Upper lobe of left lung (tissue), 4 donors: ENCODE measurements around the gene THAP12.

Experiments
- CTCF ChIP-seq, 6 experiments: fragments of 450-650 bp in 4 of 6; fragments of 200-600 bp in 2 of 6; sonication (generic) in 2 of 6; IDR thresholded peaks; one replicate each; pipeline ENCODE4 v1.5.1; 2016 to 2019; ENCODE audit warnings: antibody characterized with exemption in 6 of 6
- EP300 ChIP-seq, 4 donors: sonication (generic); formaldehyde crosslinking; IDR thresholded peaks; one replicate each; pipeline ENCODE4 v1.5.1; 2017; ENCODE audit warnings: antibody characterized with exemption in 4 of 4, control low read depth in 2 of 4
- POLR2A ChIP-seq, 4 donors: fragments of 450-650 bp; IDR thresholded peaks; one replicate each; pipeline ENCODE4 v1.5.1; 2016 to 2017; ENCODE audit warnings: antibody characterized with exemption in 4 of 4, mild to moderate bottlenecking in 2 of 4
- POLR2AphosphoS5 ChIP-seq, 2 donors: sonication (generic); formaldehyde crosslinking; IDR thresholded peaks; one replicate each; pipeline ENCODE4 v1.5.1; 2017; ENCODE audit warnings: antibody characterized with exemption in 2 of 2

GRCh38 chr11:76388408-76388807 is 7.5 kb upstream of the THAP12 start:
- TF ChIP-seq CTCF (IDR thresholded peaks at IDR 0.05) (no peak), POLR2AphosphoS5 (IDR thresholded peaks at IDR 0.05) (no peak), POLR2A (IDR thresholded peaks at IDR 0.05) (no peak), EP300 (IDR thresholded peaks at IDR 0.05) (no peak)
